ENCODE data around the gene MICU1.

The MICU1 gene

GRCh38 chr10:72334196-72334824, 291.6 kb downstream of the MICU1 start:
- Histone ChIP-seq H3K9me3 (ENCODE audit: severe bottlenecking) (no peaks in the 10 kb centered on the region), H3K27me3 (ENCODE audit: insufficient read depth, poor library complexity, severe bottlenecking) (no peaks in the 10 kb centered on the region), H3K36me3 (ENCODE audit: low read depth) (peaks cover 18% of the 10 kb centered on the region), H3K4me3 (ENCODE audit: severe bottlenecking) (no peak overlapping the region), H3K4me1 (ENCODE audit: insufficient read depth, poor library complexity, severe bottlenecking) (peaks cover 49% of the 10 kb centered on the region), H3K27ac (ENCODE audit: poor library complexity, severe bottlenecking) (peak overlapping the region; percentile 99)
- TF ChIP-seq CTCF (IDR thresholded peaks at IDR 0.05; ENCODE audit: poor library complexity, severe bottlenecking), result no peak
- ATAC-seq (ENCODE audit: low read depth) (no peak), DNase-seq (ENCODE audit: low spot score) (no peak)

GRCh38 chr10:72333112-72334015, 292.5 kb downstream of the MICU1 start:
- Histone ChIP-seq H3K27me3 (ENCODE audit: insufficient read depth, poor library complexity, severe bottlenecking) (no peaks in the 10 kb centered on the region), H3K4me1 (ENCODE audit: insufficient read depth, poor library complexity, severe bottlenecking) (peaks cover 51% of the 10 kb centered on the region), H3K9me3 (ENCODE audit: severe bottlenecking) (no peaks in the 10 kb centered on the region), H3K36me3 (ENCODE audit: low read depth) (peaks cover 18% of the 10 kb centered on the region), H3K27ac (ENCODE audit: poor library complexity, severe bottlenecking) (peak overlapping the region; percentile 99), H3K4me3 (ENCODE audit: severe bottlenecking) (no peak overlapping the region)
- no peak for TF ChIP-seq CTCF (IDR thresholded peaks at IDR 0.05; ENCODE audit: poor library complexity, severe bottlenecking)
- DNase-seq (ENCODE audit: low spot score), result no peak
- ATAC-seq (ENCODE audit: low read depth), result no peak

- Histone ChIP-seq H3K36me3 (ENCODE audit: low read depth) (peaks cover 11% of the 10 kb centered on the region), H3K27ac (ENCODE audit: poor library complexity, severe bottlenecking) (peak overlapping the region; percentile 99), H3K4me3 (ENCODE audit: severe bottlenecking) (no peak overlapping the region), H3K27me3 (ENCODE audit: insufficient read depth, poor library complexity, severe bottlenecking) (no peaks in the 10 kb centered on the region), H3K4me1 (ENCODE audit: insufficient read depth, poor library complexity, severe bottlenecking) (peaks cover 57% of the 10 kb centered on the region), H3K9me3 (ENCODE audit: severe bottlenecking) (no peaks in the 10 kb centered on the region)
- DNase-seq (ENCODE audit: low spot score) (no peak), ATAC-seq (ENCODE audit: low read depth) (no peak)
- no peak for TF ChIP-seq CTCF (IDR thresholded peaks at IDR 0.05; ENCODE audit: poor library complexity, severe bottlenecking)
Observed at GRCh38 chr10:72332423-72333111, 293.3 kb downstream of the MICU1 start.

- Histone ChIP-seq H3K27ac (ENCODE audit: poor library complexity, severe bottlenecking) (peak overlapping the region; percentile 99), H3K36me3 (ENCODE audit: low read depth) (peaks cover 8% of the 10 kb centered on the region; the same call in 1 of the 2 replicates), H3K9me3 (ENCODE audit: severe bottlenecking) (no peaks in the 10 kb centered on the region), H3K4me3 (ENCODE audit: severe bottlenecking) (no peak overlapping the region), H3K4me1 (ENCODE audit: insufficient read depth, poor library complexity, severe bottlenecking) (peaks cover 55% of the 10 kb centered on the region), H3K27me3 (ENCODE audit: insufficient read depth, poor library complexity, severe bottlenecking) (no peaks in the 10 kb centered on the region)
- peak; percentile 19 for TF ChIP-seq CTCF (IDR thresholded peaks at IDR 0.05; ENCODE audit: poor library complexity, severe bottlenecking)
- DNase-seq (ENCODE audit: low spot score) (peak; percentile 99), ATAC-seq (ENCODE audit: low read depth) (peak; percentile 81)
Observed at GRCh38 chr10:72331575-72332422, 294.1 kb downstream of the MICU1 start.
